Skeletal muscle tissue (tissue), 4 donors: ENCODE data around the gene PINK1. TPM values are rescaled to one million over a fixed set of nuclear protein-coding genes. Genes with fewer than 3 reads are reported as not detected.

ENCODE experiments used
- H3K27ac ChIP-seq: one replicate; pipeline ENCODE4 v1.7.0; 2013; ENCODE audit warnings: mild to moderate bottlenecking, low read depth, low read length, inconsistent platforms
- H3K27me3 ChIP-seq, 3 donors: one replicate each; pipeline ENCODE4 v1.7.0; 2013; ENCODE audit warnings: low read length in 3 of 3; ENCODE audit not compliant: control insufficient read depth in 3 of 3, insufficient read depth in 3 of 3
- H3K36me3 ChIP-seq, 3 donors: one replicate each; pipeline ENCODE4 v1.7.0; 2013; ENCODE audit warnings: low read length in 3 of 3; ENCODE audit not compliant: control insufficient read depth in 3 of 3, insufficient read depth in 3 of 3
- H3K4me1 ChIP-seq, 3 donors: one replicate each; pipeline ENCODE4 v1.7.0; 2013; ENCODE audit warnings: low read length in 3 of 3, mild to moderate bottlenecking in 3 of 3; ENCODE audit not compliant: control insufficient read depth in 3 of 3, insufficient read depth in 3 of 3
- H3K4me3 ChIP-seq, 3 donors: one replicate each; pipeline ENCODE4 v1.7.0; 2013; ENCODE audit warnings: low read length in 3 of 3
- H3K9ac ChIP-seq, 3 donors: one replicate each; pipeline ENCODE4 v1.7.0; 2013; ENCODE audit warnings: low read length in 3 of 3, mild to moderate bottlenecking in 3 of 3, moderate library complexity in 2 of 3, low read depth in 1 of 3
- H3K9me3 ChIP-seq, 3 donors: one replicate each; pipeline ENCODE4 v1.7.0; 2013; ENCODE audit warnings: low read length in 3 of 3; ENCODE audit not compliant: control insufficient read depth in 3 of 3
- total RNA-seq: library from RNA; depleted of rRNA; stranded (reverse); fragments of >200 nt; gene quantifications from one replicate; pipeline ENCODE4 v1.2.3, GENCODE V29; 2014
- donor health status: Osteomylitis.

PINK1 gene
- total RNA-seq, 1 donor from 2014 or later, result 56.4 TPM

GRCh38 chr1:20697563-20697962, 64.3 kb downstream of the PINK1 start:
- Histone ChIP-seq H3K27ac (no peak overlapping the region), H3K27me3 (no peaks in the 10 kb centered on the region), H3K9ac (peak overlapping the region in 2 of 3 donors; percentile 28 to 79), H3K4me1 (peaks cover 12 to 21% (median 20%) of the 10 kb centered on the region in 3 donors), H3K36me3 (no peaks in the 10 kb centered on the region), H3K4me3 (no peak overlapping the region), H3K9me3 (no peaks in the 10 kb centered on the region)

- H3K36me3 ChIP-seq, result no peaks in the 10 kb centered on the region
- H3K9ac ChIP-seq, result no peak overlapping the region
- no peaks in the 10 kb centered on the region for H3K9me3 ChIP-seq
- peaks cover 12 to 21% (median 20%) of the 10 kb centered on the region in 3 donors for H3K4me1 ChIP-seq
- H3K27ac ChIP-seq, result no peak overlapping the region
- no peak overlapping the region for H3K4me3 ChIP-seq
- no peaks in the 10 kb centered on the region for H3K27me3 ChIP-seq
These were observed 65.1 kb downstream of the PINK1 start for GRCh38 chr1:20698195-20698910.

DNA sequence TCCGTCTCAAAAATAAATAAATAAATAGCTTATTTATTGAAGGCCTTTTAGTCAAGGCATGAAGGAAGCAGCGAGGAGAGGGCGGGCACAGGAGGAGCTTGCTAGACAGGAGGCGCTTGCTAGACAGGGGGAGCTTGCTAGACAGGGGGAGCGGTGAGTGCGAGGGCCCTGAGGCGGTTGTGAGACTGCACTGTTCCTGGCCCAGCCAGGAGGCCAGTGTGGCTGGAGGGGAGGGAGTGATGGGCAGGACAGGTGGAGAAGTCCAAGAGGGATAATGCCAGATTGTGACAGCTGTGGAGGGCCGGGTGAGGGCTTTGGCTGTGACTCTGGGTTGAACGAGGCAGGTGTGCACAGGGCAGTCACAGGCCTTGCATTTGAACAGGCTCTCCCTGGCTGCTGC, 66.3 kb downstream of the PINK1 start:
- Histone ChIP-seq H3K4me1 (peaks cover 12 to 21% (median 20%) of the 10 kb centered on the region in 3 donors), H3K9ac (peak overlapping the region in 1 of 3 donors; percentile 25), H3K9me3 (no peaks in the 10 kb centered on the region), H3K27me3 (no peaks in the 10 kb centered on the region), H3K36me3 (no peaks in the 10 kb centered on the region), H3K27ac (no peak overlapping the region), H3K4me3 (no peak overlapping the region)

- H3K4me1 ChIP-seq, result peaks cover 12 to 21% (median 20%) of the 10 kb centered on the region in 3 donors
- H3K27me3 ChIP-seq, result no peaks in the 10 kb centered on the region
- no peak overlapping the region for H3K9ac ChIP-seq
- no peak overlapping the region for H3K27ac ChIP-seq
- no peak overlapping the region for H3K4me3 ChIP-seq
- H3K9me3 ChIP-seq, result no peaks in the 10 kb centered on the region
- no peaks in the 10 kb centered on the region for H3K36me3 ChIP-seq
These were observed 67.5 kb downstream of the PINK1 start for GRCh38 chr1:20700636-20701215.

Other genes starting within 250 kb of the PINK1 start
- 0.52 TPM for gene CAMK2N1, start 147.2 kb upstream of the PINK1 start, total RNA-seq
- 15.1 TPM for gene MUL1, start 125.3 kb upstream of the PINK1 start, total RNA-seq
- 0.52 TPM for gene FAM43B, start 80.9 kb upstream of the PINK1 start, total RNA-seq
- gene CDA, start 44.4 kb upstream of the PINK1 start, total RNA-seq, result not detected
- 146 TPM for gene DDOST, start 27.9 kb downstream of the PINK1 start, total RNA-seq
- gene KIF17, start 84.5 kb downstream of the PINK1 start, total RNA-seq, result 3.7 TPM
- gene SH2D5, start 99.2 kb downstream of the PINK1 start, total RNA-seq, result under 0.01 TPM
- 192 TPM for gene HP1BP3, start 153.8 kb downstream of the PINK1 start, total RNA-seq